GM23248 (cell line): ENCODE results near the gene MSH6. TPM values are rescaled to one million over a fixed set of nuclear protein-coding genes. Genes with fewer than 3 reads are reported as not detected.

Experiments
- DNase-seq: peaks from one replicate; pipeline ENCODE4 v3.0.0-alpha.2; 2015
- H2AFZ ChIP-seq: fragments of 200-600 bp; sonication (generic); 2 replicates; pipeline ENCODE4 v1.6.1; 2016; ENCODE audit warnings: antibody characterized with exemption
- H3F3A ChIP-seq: fragments of 200-600 bp; sonication (generic); 2 replicates; pipeline ENCODE4 v1.6.1; 2016; ENCODE audit warnings: mild to moderate bottlenecking, antibody characterized with exemption, mixed run types; ENCODE audit not compliant: insufficient read depth
- H3K27ac ChIP-seq: fragments of 200-600 bp; sonication (generic); 2 replicates; pipeline ENCODE4 v1.5.1; 2016; ENCODE audit warnings: mild to moderate bottlenecking
- H3K27me3 ChIP-seq: fragments of 200-600 bp; sonication (generic); replicated peaks from 2 replicates; pipeline ENCODE4 v1.6.1; 2016; ENCODE audit warnings: mild to moderate bottlenecking; ENCODE audit not compliant: insufficient read depth
- H3K36me3 ChIP-seq: fragments of 200-600 bp; sonication (generic); 2 replicates; pipeline ENCODE4 v1.6.1; 2016; ENCODE audit warnings: low read depth, mild to moderate bottlenecking
- H3K4me1 ChIP-seq: fragments of 200-600 bp; sonication (generic); 2 replicates; pipeline ENCODE4 v1.6.1; 2016; ENCODE audit warnings: mild to moderate bottlenecking; ENCODE audit not compliant: insufficient read depth
- H3K4me2 ChIP-seq: fragments of 200-600 bp; sonication (generic); one replicate; pipeline ENCODE4 v1.6.1; 2016; ENCODE audit warnings: mild to moderate bottlenecking; ENCODE audit not compliant: unreplicated experiment
- H3K4me3 ChIP-seq: fragments of 200-600 bp; sonication (generic); 2 replicates; pipeline ENCODE4 v1.5.1; 2016; ENCODE audit warnings: mild to moderate bottlenecking
- H3K79me2 ChIP-seq: fragments of 200-600 bp; sonication (generic); 2 replicates; pipeline ENCODE4 v1.6.1; 2016; ENCODE audit warnings: mild to moderate bottlenecking; ENCODE audit not compliant: insufficient read depth
- H3K9ac ChIP-seq: fragments of 200-600 bp; sonication (generic); 2 replicates; pipeline ENCODE4 v1.6.1; 2016; ENCODE audit warnings: mild to moderate bottlenecking
- H3K9me2 ChIP-seq: fragments of 200-600 bp; sonication (generic); 2 replicates; pipeline ENCODE4 v1.6.1; 2016; ENCODE audit warnings: mixed run types, mild to moderate bottlenecking, moderate library complexity; ENCODE audit not compliant: insufficient read depth
- H3K9me3 ChIP-seq: fragments of 200-600 bp; sonication (generic); one replicate; pipeline ENCODE4 v1.6.1; 2017; ENCODE audit warnings: low read depth
- H4K20me1 ChIP-seq: fragments of 200-600 bp; sonication (generic); 2 replicates; pipeline ENCODE4 v1.6.0; 2016; ENCODE audit not compliant: insufficient read depth
- EZH2 ChIP-seq: fragments of 200-600 bp; sonication (generic); IDR thresholded peaks from 2 replicates; pipeline ENCODE4 v1.6.1; 2018; ENCODE audit warnings: antibody characterized with exemption, mild to moderate bottlenecking; ENCODE audit not compliant: insufficient read depth, poor library complexity, severe bottlenecking
- EZH2phosphoT487 ChIP-seq: fragments of 200-600 bp; sonication (generic); IDR thresholded peaks from 2 replicates; pipeline ENCODE4 v1.6.1; 2018; ENCODE audit warnings: antibody characterized with exemption, moderate library complexity, mild to moderate bottlenecking, low read depth; ENCODE audit not compliant: insufficient read depth
- WGBS, 2 experiments: methylation state at CpG; one replicate each; pipeline ENCODE4 v1.1.6; 2015 to 2017; ENCODE audit warnings: low lambda C conversion rate in 2 of 2, low coverage in 1 of 2; ENCODE audit errors: missing lambda C conversion rate in 2 of 2; 5-methylcytosine and 5-hydroxymethylcytosine counted together
- in situ Hi-C: fragments of 300-500 bp; cut with MboI; formaldehyde crosslinking; loops from 2 replicates; pipeline ENCODE4 v1.15.0; 2020
- polyA plus RNA-seq: library from polyadenylated mRNA; unstranded; fragments of >200 nt; fragmentation: Nextera tagmentation; extraction: Ambion mirVana; gene quantifications from 2 replicates; pipeline ENCODE4 v1.2.1, GENCODE V29; 2016
- total RNA-seq: library from RNA; depleted of rRNA; stranded (reverse); fragments of >200 nt; shearing (Covaris generic); gene quantifications from 2 replicates; pipeline ENCODE4 v1.2.3, GENCODE V29; 2014

The MSH6 gene
- total and polyA plus RNA-seq, 2 experiments from 2014 or later, result 35.1 to 57.8 TPM

DNA sequence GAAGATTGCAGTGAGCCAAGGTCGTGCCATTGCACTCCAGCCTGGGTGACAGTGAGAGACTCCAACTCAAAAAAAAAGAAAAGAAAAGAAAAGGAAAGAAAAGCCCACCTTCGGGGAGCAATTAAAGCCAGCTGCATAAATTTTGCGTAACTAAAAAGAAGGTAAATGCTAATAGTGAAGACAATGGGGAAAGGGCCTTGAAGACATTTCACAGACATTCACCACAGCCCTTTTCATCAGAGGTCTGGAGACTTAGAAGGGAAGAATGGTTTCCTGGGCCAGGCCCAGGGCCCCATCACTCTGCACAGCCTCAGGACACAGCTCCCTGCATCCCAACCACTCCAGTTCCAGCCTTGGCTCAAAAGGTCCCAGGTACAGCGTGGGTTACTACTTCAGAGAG lies 35.1 kb upstream of the MSH6 start:
- in situ Hi-C loops, result no loop called here
- Histone ChIP-seq H3F3A (no peaks in the 10 kb centered on the region), H3K9me3 (no peaks in the 10 kb centered on the region), H3K9ac (no peak overlapping the region), H3K4me3 (no peak overlapping the region), H3K79me2 (no peaks in the 10 kb centered on the region), H3K4me2 (no peak overlapping the region), H3K27me3 (peaks cover 19% of the 10 kb centered on the region), H3K36me3 (no peaks in the 10 kb centered on the region), H4K20me1 (no peaks in the 10 kb centered on the region), H3K4me1 (peaks cover 6% of the 10 kb centered on the region; the same call in 1 of the 2 replicates), H3K9me2 (no peaks in the 10 kb centered on the region), H3K27ac (no peak overlapping the region), H2AFZ (no peak overlapping the region)
- no peak for TF ChIP-seq EZH2
- no peak for TF ChIP-seq EZH2phosphoT487
- 42 to 44% methylated on average over 4 of the region's 4 CpGs for WGBS, 2 experiments
- no peak for DNase-seq

DNA sequence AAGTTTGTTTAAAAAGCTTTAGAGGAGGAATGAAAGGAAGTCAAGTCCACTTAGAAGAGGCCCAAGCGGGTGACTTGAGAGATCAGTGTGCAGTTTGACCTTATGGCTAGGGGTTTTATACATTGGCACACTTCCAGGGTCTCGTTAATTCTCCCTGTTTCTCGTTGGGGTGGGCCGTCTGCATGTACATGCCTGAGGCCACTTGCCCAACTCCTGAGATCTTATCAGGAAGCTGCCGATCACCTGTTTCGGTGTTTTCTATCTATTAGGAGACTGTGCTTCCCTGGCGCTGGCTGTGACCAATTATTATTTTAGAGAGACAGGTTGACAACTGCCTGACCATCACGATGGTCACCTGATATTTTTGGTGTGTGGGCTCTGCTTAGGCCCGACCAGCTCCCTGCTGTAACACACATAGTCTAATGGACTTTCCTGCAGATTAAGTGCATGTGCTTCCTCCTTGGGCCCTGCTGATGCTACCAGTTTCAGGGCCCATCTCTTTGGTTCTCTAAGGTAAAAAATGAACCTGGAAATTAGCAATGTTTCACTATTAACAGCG lies 31.0 kb upstream of the MSH6 start:
- no peak for DNase-seq
- in situ Hi-C loops, result no loop called here
- Histone ChIP-seq H3F3A (peaks cover 11% of the 10 kb centered on the region; the same call in 1 of the 2 replicates), H3K79me2 (no peaks in the 10 kb centered on the region), H2AFZ (peak overlapping the region; percentile 67; the same call in 1 of the 2 replicates), H3K9me3 (no peaks in the 10 kb centered on the region), H3K4me2 (peak overlapping the region; percentile 50), H3K4me3 (no peak overlapping the region), H3K36me3 (no peaks in the 10 kb centered on the region), H3K27me3 (0 out of 2 replicates have a peak, but pooled peaks cover 5% of the 10 kb centered on the region), H4K20me1 (no peaks in the 10 kb centered on the region), H3K9ac (no peak overlapping the region), H3K4me1 (peaks cover 6% of the 10 kb centered on the region; the same call in 1 of the 2 replicates), H3K27ac (peak overlapping the region; percentile 93), H3K9me2 (no peaks in the 10 kb centered on the region)
- WGBS, 2 experiments, result 78 to 83% methylated on average over 10 of the region's 10 CpGs
- no peak for TF ChIP-seq EZH2phosphoT487
- TF ChIP-seq EZH2, result no peak

DNA sequence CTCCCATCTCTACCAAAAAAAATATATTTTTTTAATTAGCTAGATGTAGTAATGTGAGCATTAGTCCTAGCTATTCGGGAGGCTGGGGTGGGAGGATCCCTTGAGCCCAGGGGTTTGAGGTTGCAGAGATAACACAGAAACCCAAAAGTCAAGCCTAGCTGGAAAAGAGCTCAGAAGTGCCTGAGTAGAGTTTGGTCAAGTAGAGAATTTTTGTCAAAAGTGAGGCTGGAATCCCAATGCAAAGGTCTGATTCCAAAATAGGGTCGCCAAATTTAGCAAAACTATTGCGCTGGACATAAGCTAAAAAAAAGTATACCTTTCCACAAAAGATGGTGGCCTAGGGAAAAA lies 15.5 kb upstream of the MSH6 start:
- Histone ChIP-seq H3K9ac (no peak overlapping the region), H3K27me3 (peaks cover 8% of the 10 kb centered on the region; the same call in 1 of the 2 replicates), H3K36me3 (no peaks in the 10 kb centered on the region), H3K9me3 (no peaks in the 10 kb centered on the region), H2AFZ (peak overlapping the region; percentile 84), H3F3A (peaks cover 10% of the 10 kb centered on the region), H4K20me1 (no peaks in the 10 kb centered on the region), H3K9me2 (no peaks in the 10 kb centered on the region), H3K4me1 (no peaks in the 10 kb centered on the region), H3K79me2 (no peaks in the 10 kb centered on the region), H3K27ac (no peak overlapping the region), H3K4me3 (peak overlapping the region; percentile 60), H3K4me2 (peak overlapping the region; percentile 84)
- in situ Hi-C loops, result loop anchor here (5.0 kb wide), 1 partner anchor 320 kb away; no protein-coding TSS in a partner anchor
- no peak for TF ChIP-seq EZH2phosphoT487
- no peak for TF ChIP-seq EZH2
- WGBS, 2 experiments, result 7 to 11% methylated on average over 3 of the region's 3 CpGs
- no peak for DNase-seq

DNA sequence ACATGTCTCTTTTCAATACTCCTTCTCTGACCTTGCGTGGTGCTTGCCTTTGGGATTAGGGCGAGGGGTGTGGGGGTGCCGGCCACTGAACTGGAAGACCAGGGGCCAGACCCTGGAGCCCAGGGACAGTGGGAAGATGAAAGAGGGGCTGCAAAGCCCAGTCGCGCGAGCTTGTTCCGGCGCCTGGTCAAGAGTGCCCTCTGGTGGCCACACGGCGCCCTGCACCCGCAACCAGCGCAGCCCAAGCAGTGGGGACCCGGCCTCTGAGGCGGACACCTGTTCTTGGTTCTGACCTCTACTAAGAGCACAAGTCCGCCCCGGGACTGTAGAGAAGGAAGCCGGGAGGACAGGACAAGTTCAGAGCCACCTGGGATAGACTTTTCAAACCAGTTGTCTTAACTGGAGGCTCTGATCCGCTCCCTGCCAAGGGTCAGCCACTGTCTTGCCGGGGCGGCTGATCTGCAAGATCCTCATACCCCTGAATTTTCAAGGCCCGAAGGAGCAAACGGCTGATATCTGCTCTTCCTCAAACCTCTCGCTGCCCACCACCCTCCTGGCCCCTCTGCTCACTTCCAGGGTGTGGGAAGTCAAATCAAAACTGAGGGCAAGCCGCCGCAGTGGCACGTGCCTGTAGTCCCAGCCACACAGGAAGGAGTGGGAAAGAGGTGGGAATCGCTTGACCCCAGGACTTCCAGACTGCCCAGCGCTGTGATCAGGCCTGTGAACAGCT lies 14.9 kb upstream of the MSH6 start:
- no peak overlapping the region for H3K27ac ChIP-seq
- 21 to 24% methylated on average over 28 of the region's 28 CpGs for WGBS, 2 experiments
- peak overlapping the region; percentile 60 for H3K4me3 ChIP-seq
- TF ChIP-seq EZH2phosphoT487 (no peak), EZH2 (no peak)
- no peaks in the 10 kb centered on the region for H3K79me2 ChIP-seq
- in situ Hi-C loops, result loop anchor here (5.0 kb wide), 1 partner anchor 321 kb away; no protein-coding TSS in a partner anchor
- H3K4me2 ChIP-seq, result peak overlapping the region; percentile 84
- H3K9me3 ChIP-seq, result no peaks in the 10 kb centered on the region
- H3K9ac ChIP-seq, result no peak overlapping the region
- H3F3A ChIP-seq, result peaks cover 10% of the 10 kb centered on the region
- no peaks in the 10 kb centered on the region for H3K4me1 ChIP-seq
- no peaks in the 10 kb centered on the region for H4K20me1 ChIP-seq
- no peaks in the 10 kb centered on the region for H3K9me2 ChIP-seq
- H2AFZ ChIP-seq, result peak overlapping the region; percentile 84
- no peaks in the 10 kb centered on the region for H3K36me3 ChIP-seq
- peak; percentile 54 for DNase-seq
- H3K27me3 ChIP-seq, result peaks cover 8% of the 10 kb centered on the region; the same call in 1 of the 2 replicates
